B cell (primary cell): ENCODE results near the gene CHRM4. TPM values are rescaled to one million over a fixed set of nuclear protein-coding genes. Genes with fewer than 3 reads are reported as not detected.
"Not testable (repeated sequence)": the region's sequence is repeated elsewhere in the genome, so short reads cannot be mapped to it uniquely, and the experiment has no call there.

ENCODE experiments used
- ATAC-seq: fragments of 200-7000 bp; cut with Tn5 transposase; one replicate; pipeline ENCODE4 v1.10.0; 2021; ENCODE audit warnings: low read depth, mild to moderate bottlenecking, moderate number of reproducible peaks, moderate library complexity
- CTCF ChIA-PET: fragments of 350-600 bp; sonication (Branson Sonifier 250); formaldehyde crosslinking; loops from one replicate; lab custom pipeline; 2021; ENCODE audit warnings: antibody characterized with exemption, inconsistent platforms; lab: Charles Lee
- POLR2A ChIA-PET: fragments of 350-600 bp; sonication (Branson Sonifier 250); formaldehyde crosslinking; loops from one replicate; lab custom pipeline; 2021; ENCODE audit warnings: antibody characterized with exemption; lab: Charles Lee
- DNase-seq: peaks from one replicate; pipeline ENCODE4 v3.0.0; 2013
- H2AFZ ChIP-seq: 2 replicates; pipeline ENCODE4 v1.6.1; 2012; ENCODE audit warnings: mild to moderate bottlenecking, low read depth, low read length; ENCODE audit not compliant: insufficient read depth, poor library complexity, severe bottlenecking
- H3K27ac ChIP-seq, 2 donors: 1 replicate in 1 of 2; 2 replicates in 1 of 2; pipeline ENCODE4 v1.5.1; 2012 to 2013; ENCODE audit warnings: low read length in 2 of 2, mild to moderate bottlenecking in 2 of 2, moderate library complexity in 1 of 2
- H3K27me3 ChIP-seq, 4 experiments: fragments of 200-600 bp in 1 of 4; sonication (generic) in 1 of 4; replicated peaks in 1 of 4; 1 replicate in 2 of 4; 2 replicates in 2 of 4; pipeline versions ENCODE4 v1.6.1 to v1.7.0; 2013 to 2016; ENCODE audit warnings: low read length in 3 of 4, mild to moderate bottlenecking in 2 of 4, mixed read lengths in 1 of 4, moderate library complexity in 1 of 4; ENCODE audit not compliant: insufficient read depth in 4 of 4, control insufficient read depth in 3 of 4; ENCODE audit errors: control extremely low read depth in 1 of 4
- H3K36me3 ChIP-seq, 2 experiments: replicated peaks in 1 of 2; 1 replicate in 1 of 2; 2 replicates in 1 of 2; pipeline versions ENCODE4 v1.6.1 to v1.7.1; 2013; ENCODE audit warnings: low read length in 1 of 2; ENCODE audit not compliant: insufficient read depth in 2 of 2, control insufficient read depth in 1 of 2; ENCODE audit errors: control extremely low read depth in 1 of 2, extremely low read depth in 1 of 2
- H3K4me1 ChIP-seq, 2 donors: fragments of 200-600 bp in 1 of 2; sonication (generic) in 1 of 2; 1 replicate in 1 of 2; 2 replicates in 1 of 2; pipeline versions ENCODE4 v1.5.1 to v1.6.1; 2013 to 2017; ENCODE audit warnings: low read length in 2 of 2; ENCODE audit not compliant: control insufficient read depth in 2 of 2, insufficient read depth in 2 of 2
- H3K4me2 ChIP-seq: replicated peaks from 2 replicates; pipeline ENCODE3; 2012; ENCODE audit warnings: mild to moderate bottlenecking, low read depth, low read length; ENCODE audit not compliant: poor library complexity, severe bottlenecking
- H3K4me3 ChIP-seq, 5 experiments: fragments of 200-600 bp in 1 of 5; sonication (generic) in 1 of 5; 1 replicate in 3 of 5; 2 replicates in 2 of 5; pipeline versions ENCODE4 v1.5.1 to v1.7.0; 2011 to 2016; ENCODE audit warnings: low read length in 4 of 5, mild to moderate bottlenecking in 4 of 5, low read depth in 2 of 5, control low read depth in 1 of 5, moderate library complexity in 1 of 5; ENCODE audit not compliant: insufficient read depth in 1 of 5; ENCODE audit errors: control extremely low read depth in 1 of 5, extremely low read depth in 1 of 5
- H3K79me2 ChIP-seq: fragments of 200-600 bp; sonication (generic); one replicate; pipeline ENCODE4 v1.6.0; 2016; ENCODE audit warnings: low read length; ENCODE audit not compliant: control insufficient read depth, insufficient read depth
- H3K9ac ChIP-seq: fragments of 200-600 bp; sonication (generic); 2 replicates; pipeline ENCODE4 v1.6.1; 2017; ENCODE audit warnings: mild to moderate bottlenecking, low read length, moderate library complexity
- H3K9me3 ChIP-seq, 3 donors: one replicate each; pipeline versions ENCODE4 v1.6.1 to v1.7.1; 2013; ENCODE audit warnings: low read length in 2 of 3; ENCODE audit not compliant: control insufficient read depth in 2 of 3, insufficient read depth in 1 of 3; ENCODE audit errors: control extremely low read depth in 1 of 3
- H4K20me1 ChIP-seq: 2 replicates; pipeline ENCODE4 v1.6.0; 2012; ENCODE audit warnings: mild to moderate bottlenecking, low read length; ENCODE audit not compliant: insufficient read depth, control insufficient read depth, poor library complexity, severe bottlenecking
- H3K27ac Mint-ChIP-seq: one replicate; pipeline ENCODE4 v1.8.0; 2021; ENCODE audit warnings: mixed read lengths
- H3K27me3 Mint-ChIP-seq: one replicate; pipeline ENCODE4 v1.8.0; 2021; ENCODE audit warnings: mixed read lengths
- H3K4me1 Mint-ChIP-seq: one replicate; pipeline ENCODE4 v1.8.0; 2021; ENCODE audit warnings: mixed read lengths
- H3K4me3 Mint-ChIP-seq: one replicate; pipeline ENCODE4 v1.8.0; 2021; ENCODE audit warnings: mixed read lengths
- H3K9me3 Mint-ChIP-seq: one replicate; pipeline ENCODE4 v1.8.0; 2022; ENCODE audit warnings: mixed read lengths; ENCODE audit not compliant: insufficient read depth
- CTCF ChIP-seq: fragments of 200-600 bp; IDR thresholded peaks from one replicate; pipeline ENCODE4 v1.8.0; 2022; ENCODE audit warnings: antibody characterized with exemption, mild to moderate bottlenecking
- EZH2 ChIP-seq: IDR thresholded peaks from 2 replicates; pipeline ENCODE4 v1.6.1; 2012; ENCODE audit warnings: borderline replicate concordance, low read depth, mild to moderate bottlenecking, moderate library complexity, low read length; ENCODE audit not compliant: insufficient read depth, poor library complexity, severe bottlenecking
- WGBS: methylation state at CpG from one replicate; pipeline ENCODE4 v1.1.5; 2013; ENCODE audit warnings: missing lambda C conversion rate; ENCODE audit not compliant: insufficient coverage; 5-methylcytosine and 5-hydroxymethylcytosine counted together
- intact Hi-C: fragments of 100-400 bp; cut with micrococcal nuclease; formaldehyde crosslinking; loops from one replicate; pipeline ENCODE4 v1.10.0; 2022
- polyA plus RNA-seq: library from polyadenylated mRNA; depleted of rRNA; stranded (reverse); fragments of >200 nt; gene quantifications from 2 replicates; pipeline ENCODE4 v1.2.3, GENCODE V29; 2012
- total RNA-seq, 2 donors: library from RNA; stranded (reverse); fragments of 120-200 nt in 1 of 2; gene quantifications; 1 replicate in 1 of 2; 2 replicates in 1 of 2; pipeline versions ENCODE4 v1.2.3 to v1.2.4, GENCODE V29; 2013 to 2022

Gene CHRM4
- total and polyA plus RNA-seq, 2 donors (not counting 1 experiment from before 2014, with no cell fraction given): 0.49 to 1.4 TPM

GRCh38 chr11:46372086-46372485 lies 19.5 kb downstream of the CHRM4 start:
- peaks cover 0 to 2% of the 10 kb centered on the region in 2 donors for H3K4me1 ChIP-seq
- no peak overlapping the region for H2AFZ ChIP-seq
- intact Hi-C loops: no loop called here
- 92% methylated on average over 10 of the region's 10 CpGs for WGBS
- H3K79me2 ChIP-seq: peaks cover 6% of the 10 kb centered on the region
- Mint-ChIP-seq H3K27me3 (no peaks in the 10 kb centered on the region), H3K4me3 (no peak overlapping the region), H3K9me3 (no peaks in the 10 kb centered on the region), H3K4me1 (peaks cover 8% of the 10 kb centered on the region), H3K27ac (no peak overlapping the region)
- H3K4me3 ChIP-seq: no peak overlapping the region
- no peak for DNase-seq
- H3K9ac ChIP-seq: no peak overlapping the region
- H3K36me3 ChIP-seq: peaks cover 0 to 36% of the 10 kb centered on the region in 2 experiments
- H3K27ac ChIP-seq: no peak overlapping the region
- TF ChIP-seq CTCF (no peak), EZH2 (no peak)
- POLR2A ChIA-PET: no interaction called here
- no peaks in the 10 kb centered on the region for H3K9me3 ChIP-seq
- H4K20me1 ChIP-seq: peaks cover 27% of the 10 kb centered on the region
- ATAC-seq: no peak
- CTCF ChIA-PET: no interaction called here
- no peak overlapping the region for H3K4me2 ChIP-seq
- H3K27me3 ChIP-seq: no peaks in the 10 kb centered on the region

GRCh38 chr11:46371262-46371661 lies 20.3 kb downstream of the CHRM4 start:
- H3K9me3 ChIP-seq, H3K4me3 Mint-ChIP-seq, POLR2A ChIA-PET, H3K4me2 ChIP-seq, H3K4me1 ChIP-seq, H3K27ac Mint-ChIP-seq, H2AFZ ChIP-seq, H3K27ac ChIP-seq, H3K79me2 ChIP-seq, intact Hi-C loops, DNase-seq, H3K4me3 ChIP-seq, H3K4me1 Mint-ChIP-seq, H3K9me3 Mint-ChIP-seq, H3K9ac ChIP-seq, CTCF ChIA-PET, H3K27me3 ChIP-seq, H3K27me3 Mint-ChIP-seq, ATAC-seq: not testable (repeated sequence)
- H4K20me1 ChIP-seq: peaks cover 32% of the 10 kb centered on the region
- H3K36me3 ChIP-seq: peaks cover 0 to 31% of the 10 kb centered on the region in 2 experiments
- WGBS: 99% methylated on average over 18 of the region's 19 CpGs
